Measurements from ENCODE around the gene TSPAN32.

The TSPAN32 gene

GRCh38 chr11:2310786-2311352 is 9.1 kb downstream of the TSPAN32 start:
- ChIA-PET POLR2A (interaction anchor here (1.4 to 1.6 kb wide), 2 partner anchors 67 to 89 kb away, joined by 3 to 6 read pairs; partner anchors contain the start of gene TSSC4), CTCF (interaction anchor here (0.5 to 6.8 kb wide), 3 partner anchors 109 to 626 kb away, joined by 4 to 47 read pairs (median 5); no protein-coding TSS in a partner anchor)
- Histone ChIP-seq H3K27ac (ENCODE audit: extremely low read depth, low read depth, low read length) (no peak overlapping the region), H3K4me3 (ENCODE audit: low read depth, low read length) (no peak overlapping the region), H3K4me1 (ENCODE audit: control insufficient read depth, insufficient read depth, low read length) (peaks cover 2% of the 10 kb centered on the region; the same call in 1 of the 2 replicates), H3K36me3 (ENCODE audit: control insufficient read depth in 2 of 2, insufficient read depth in 1 of 2, low read length in 2 of 2) (no peaks in the 10 kb centered on the region), H3K9me3 (ENCODE audit: control insufficient read depth, insufficient read depth, low read depth, low read length) (no peaks in the 10 kb centered on the region)
- TF ChIP-seq BCL11B (tag by site-specific recombination; IDR thresholded peaks at IDR 0.05; ENCODE audit: low read depth) = no peak
- no peak for TF ChIP-seq REPIN1 (tag by site-specific recombination; IDR thresholded peaks at IDR 0.05; ENCODE audit: low read depth)
- no peak for TF ChIP-seq SCRT2 (tag by site-specific recombination; IDR thresholded peaks at IDR 0.05)
- TF ChIP-seq KLF7 (tag by site-specific recombination; IDR thresholded peaks at IDR 0.05; ENCODE audit: borderline replicate concordance) = no peak
- no peak for TF ChIP-seq INSM2 (tag by site-specific recombination; IDR thresholded peaks at IDR 0.05)
- TF ChIP-seq ZFP69B (tag by site-specific recombination; IDR thresholded peaks at IDR 0.05) = no peak
- no peak for TF ChIP-seq ZBTB8A (tag by site-specific recombination; IDR thresholded peaks at IDR 0.05)
- TF ChIP-seq EGR2 (tag by site-specific recombination; IDR thresholded peaks at IDR 0.05; ENCODE audit: low read depth) = no peak
- no peak for TF ChIP-seq ZNF274 (IDR thresholded peaks at IDR 0.05; ENCODE audit: low read length)
- no peak for TF ChIP-seq ZNF274 (tag by site-specific recombination; IDR thresholded peaks at IDR 0.05; ENCODE audit: borderline replicate concordance)
- TF ChIP-seq GLI4 (tag by site-specific recombination; IDR thresholded peaks at IDR 0.05) = no peak
- TF ChIP-seq ZXDB (tag by site-specific recombination; IDR thresholded peaks at IDR 0.05) = no peak
- TF ChIP-seq ZNF473 (tag by site-specific recombination; IDR thresholded peaks at IDR 0.05) = no peak
- no peak for TF ChIP-seq ZNF2 (tag by site-specific recombination; IDR thresholded peaks at IDR 0.05)
- TF ChIP-seq ZNF76 (tag by site-specific recombination; IDR thresholded peaks at IDR 0.05; ENCODE audit: borderline replicate concordance, low read depth) = no peak
- no peak for TF ChIP-seq ZNF211 (tag by site-specific recombination; IDR thresholded peaks at IDR 0.05; ENCODE audit: low read depth)
- no peak for TF ChIP-seq ZNF16 (tag by site-specific recombination; IDR thresholded peaks at IDR 0.05; ENCODE audit: low read depth)
- no peak for TF ChIP-seq WT1 (tag by site-specific recombination; IDR thresholded peaks at IDR 0.05)
- TF ChIP-seq ZNF157 (tag by site-specific recombination; IDR thresholded peaks at IDR 0.05) = no peak
- TF ChIP-seq SETDB1 (IDR thresholded peaks at IDR 0.05; ENCODE audit: insufficient read length, low read length) = no peak

- CTCF ChIA-PET = interaction anchor here (0.5 to 6.8 kb wide), 4 partner anchors 10 to 626 kb away, joined by 3 to 47 read pairs (median 4); no protein-coding TSS in a partner anchor
- Histone ChIP-seq H3K4me1 (ENCODE audit: control insufficient read depth, insufficient read depth, low read length) (peaks cover 2% of the 10 kb centered on the region; the same call in 1 of the 2 replicates), H3K4me3 (ENCODE audit: low read depth, low read length) (no peak overlapping the region), H3K36me3 (ENCODE audit: control insufficient read depth in 2 of 2, insufficient read depth in 1 of 2, low read length in 2 of 2) (no peaks in the 10 kb centered on the region), H3K27ac (ENCODE audit: extremely low read depth, low read depth, low read length) (no peak overlapping the region), H3K9me3 (ENCODE audit: control insufficient read depth, insufficient read depth, low read depth, low read length) (no peaks in the 10 kb centered on the region)
- POLR2A ChIA-PET = interaction anchor here (1.4 to 1.6 kb wide), 2 partner anchors 66 to 89 kb away, joined by 3 to 6 read pairs; partner anchors contain the start of gene TSSC4
- TF ChIP-seq HOXA7 (CRISPR knock-in tag; IDR thresholded peaks at IDR 0.05; ENCODE audit: borderline replicate concordance) (no peak), ZNF600 (tag by site-specific recombination; IDR thresholded peaks at IDR 0.05) (no peak), ZNF266 (tag by site-specific recombination; IDR thresholded peaks at IDR 0.05; ENCODE audit: low read depth) (no peak), ZNF248 (tag by site-specific recombination; IDR thresholded peaks at IDR 0.05) (no peak)
Observed at GRCh38 chr11:2311353-2312133, 9.7 kb downstream of the TSPAN32 start.
